ENCODE measurements around the gene PTH1R.
A peak's percentile ranks its signal among the peaks of the same experiment; 100 is the strongest.

DNA sequence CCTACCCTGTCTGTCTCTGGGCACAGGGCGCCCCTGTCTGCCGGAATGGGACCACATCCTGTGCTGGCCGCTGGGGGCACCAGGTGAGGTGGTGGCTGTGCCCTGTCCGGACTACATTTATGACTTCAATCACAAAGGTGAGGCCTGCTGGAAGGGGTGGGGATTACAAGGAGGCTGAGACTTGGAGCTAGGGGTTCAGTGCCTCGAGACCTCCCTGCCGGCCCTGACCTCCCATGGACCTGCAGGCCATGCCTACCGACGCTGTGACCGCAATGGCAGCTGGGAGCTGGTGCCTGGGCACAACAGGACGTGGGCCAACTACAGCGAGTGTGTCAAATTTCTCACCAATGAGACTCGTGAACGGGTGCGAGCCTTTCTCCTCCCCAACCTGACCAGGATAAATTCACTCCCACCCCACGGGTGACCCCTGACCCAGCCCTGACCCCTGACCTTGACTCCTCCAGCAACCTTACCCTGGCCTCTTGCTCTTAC is 20.4 kb downstream of the PTH1R start:
- TF ChIP-seq, protein P1, sequence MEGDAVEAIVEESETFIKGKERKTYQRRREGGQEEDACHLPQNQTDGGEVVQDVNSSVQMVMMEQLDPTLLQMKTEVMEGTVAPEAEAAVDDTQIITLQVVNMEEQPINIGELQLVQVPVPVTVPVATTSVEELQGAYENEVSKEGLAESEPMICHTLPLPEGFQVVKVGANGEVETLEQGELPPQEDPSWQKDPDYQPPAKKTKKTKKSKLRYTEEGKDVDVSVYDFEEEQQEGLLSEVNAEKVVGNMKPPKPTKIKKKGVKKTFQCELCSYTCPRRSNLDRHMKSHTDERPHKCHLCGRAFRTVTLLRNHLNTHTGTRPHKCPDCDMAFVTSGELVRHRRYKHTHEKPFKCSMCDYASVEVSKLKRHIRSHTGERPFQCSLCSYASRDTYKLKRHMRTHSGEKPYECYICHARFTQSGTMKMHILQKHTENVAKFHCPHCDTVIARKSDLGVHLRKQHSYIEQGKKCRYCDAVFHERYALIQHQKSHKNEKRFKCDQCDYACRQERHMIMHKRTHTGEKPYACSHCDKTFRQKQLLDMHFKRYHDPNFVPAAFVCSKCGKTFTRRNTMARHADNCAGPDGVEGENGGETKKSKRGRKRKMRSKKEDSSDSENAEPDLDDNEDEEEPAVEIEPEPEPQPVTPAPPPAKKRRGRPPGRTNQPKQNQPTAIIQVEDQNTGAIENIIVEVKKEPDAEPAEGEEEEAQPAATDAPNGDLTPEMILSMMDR (IDR thresholded peaks at IDR 0.05; ENCODE audit: low read depth, low read length, poor library complexity, severe bottlenecking), result peak; percentile 44
- TF ChIP-seq EZH2phosphoT487 (IDR thresholded peaks at IDR 0.05; ENCODE audit: borderline replicate concordance, low read length), result no peak
